GM12874 (cell line): ENCODE data around the gene ALKBH2.
A peak's percentile ranks its signal among the peaks of the same experiment; 100 is the strongest.

Source experiments
- CTCF ChIP-seq: IDR thresholded peaks from 2 replicates; pipeline ENCODE4 v1.5.1; 2011; ENCODE audit warnings: low read depth, mild to moderate bottlenecking, control low read depth, low read length, moderate library complexity; ENCODE audit not compliant: insufficient read depth

ALKBH2 gene

GRCh38 chr12:109093022-109093918, at the start of gene ALKBH2:
TSS of gene ALKBH2 (minus strand) at chr12:109093472. CDS start at chr12:109092786, 686 bp downstream.
- TF ChIP-seq CTCF = peak; percentile 98

GRCh38 chr12:109140560-109140959, 47.3 kb upstream of the ALKBH2 start:
- no peak for TF ChIP-seq CTCF

- no peak for TF ChIP-seq CTCF
These were observed 46.5 kb upstream of the ALKBH2 start for GRCh38 chr12:109139791-109140190.

- no peak for TF ChIP-seq CTCF
These were observed 46.1 kb upstream of the ALKBH2 start for GRCh38 chr12:109139360-109139759.

- TF ChIP-seq CTCF = no peak
These were observed 43.8 kb upstream of the ALKBH2 start for GRCh38 chr12:109137055-109137454.

GRCh38 chr12:109134186-109134917, 41.1 kb upstream of the ALKBH2 start:
- peak; percentile 46; the same call in 1 of the 2 replicates for TF ChIP-seq CTCF
